ENCODE data around the gene HELZ2.
A peak's percentile ranks its signal among the peaks of the same experiment; 100 is the strongest.

Gene HELZ2

GRCh38 chr20:63549679-63550282 lies 24.3 kb downstream of the HELZ2 start:
- no peak for DNase-seq (ENCODE audit: low spot score)

- DNase-seq (ENCODE audit: low spot score) = no peak
Measured at GRCh38 chr20:63549019-63549418, 25.0 kb downstream of the HELZ2 start.

GRCh38 chr20:63548542-63548941 lies 25.5 kb downstream of the HELZ2 start:
- no peak for DNase-seq (ENCODE audit: low spot score)

GRCh38 chr20:63547725-63548480 lies 26.1 kb downstream of the HELZ2 start, which contains the start of gene SRMS:
Gene SRMS, minus strand, starts transcription at chr20:63547749. Its CDS starts 286 bp downstream, at chr20:63547463.
- no peak for DNase-seq (ENCODE audit: low spot score)

- DNase-seq (ENCODE audit: low spot score) = no peak
Measured at GRCh38 chr20:63546956-63547724, 26.9 kb downstream of the HELZ2 start.

DNA sequence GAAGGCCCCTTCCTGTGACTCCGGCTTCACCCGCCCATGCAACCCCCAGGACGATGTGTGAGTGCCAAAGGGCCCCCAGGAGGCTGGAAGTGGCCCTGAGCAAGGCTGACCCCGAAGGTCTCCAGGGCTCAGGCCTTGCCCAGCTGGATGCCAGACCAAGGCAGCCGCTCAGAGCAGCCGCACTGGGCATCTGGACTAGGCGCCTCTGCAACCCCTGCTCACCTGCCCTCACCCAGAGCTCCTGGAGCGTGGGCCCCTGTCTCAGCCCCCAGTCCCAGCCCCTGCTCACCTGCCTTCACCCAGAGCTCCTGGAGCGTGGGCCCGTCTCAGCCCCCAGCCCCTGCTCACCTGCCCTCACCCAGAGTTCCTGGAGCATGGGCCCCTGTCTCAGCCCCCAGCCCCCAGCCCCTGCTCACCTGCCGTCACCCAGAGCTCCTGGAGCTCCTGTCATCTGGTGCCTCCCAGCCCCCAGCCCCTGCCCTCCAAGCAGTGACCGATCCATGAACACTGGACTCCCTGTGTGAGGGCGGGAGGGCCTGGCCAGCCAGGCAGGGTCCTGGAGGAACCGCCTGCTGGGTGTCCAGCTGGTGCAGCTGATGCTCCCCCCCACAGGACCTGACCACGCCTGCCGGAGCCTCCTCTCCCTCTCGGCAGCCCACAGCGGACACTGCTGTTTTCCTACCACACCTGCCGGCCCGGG lies 27.6 kb downstream of the HELZ2 start:
- no peak for DNase-seq (ENCODE audit: low spot score)

DNA sequence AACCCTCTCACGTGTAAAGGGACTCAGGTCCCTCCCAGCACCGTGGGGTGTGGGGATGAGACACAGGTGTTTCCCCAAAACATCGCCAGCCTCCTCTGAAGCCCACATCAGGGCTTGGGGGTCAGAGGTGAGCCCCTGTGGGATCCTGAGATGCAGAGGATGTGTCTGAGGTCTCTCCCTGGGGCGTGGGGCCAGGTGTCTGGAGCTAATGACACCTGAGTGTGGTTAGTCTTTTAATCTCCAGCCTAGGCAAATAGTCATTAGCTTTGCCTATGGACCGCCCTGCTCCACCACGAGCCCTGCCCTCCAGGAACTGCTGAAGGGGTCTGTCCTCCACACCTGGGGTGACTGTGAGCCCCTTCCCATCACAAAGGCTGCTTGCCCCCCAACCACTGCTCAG lies 28.2 kb downstream of the HELZ2 start:
- DNase-seq (ENCODE audit: low spot score) = peak; percentile 47

GRCh38 chr20:63544958-63545516 lies 29.0 kb downstream of the HELZ2 start:
- DNase-seq (ENCODE audit: low spot score) = no peak

- no peak for DNase-seq (ENCODE audit: low spot score)
Measured at GRCh38 chr20:63544241-63544957, 29.6 kb downstream of the HELZ2 start.

- no peak for DNase-seq (ENCODE audit: low spot score)
Measured at GRCh38 chr20:63543733-63544132, 30.3 kb downstream of the HELZ2 start.

- no peak for DNase-seq (ENCODE audit: low spot score)
Measured at GRCh38 chr20:63543131-63543530, 30.9 kb downstream of the HELZ2 start.

- DNase-seq (ENCODE audit: low spot score) = peak; percentile 76
Measured at GRCh38 chr20:63542696-63543095, 31.3 kb downstream of the HELZ2 start.

DNA sequence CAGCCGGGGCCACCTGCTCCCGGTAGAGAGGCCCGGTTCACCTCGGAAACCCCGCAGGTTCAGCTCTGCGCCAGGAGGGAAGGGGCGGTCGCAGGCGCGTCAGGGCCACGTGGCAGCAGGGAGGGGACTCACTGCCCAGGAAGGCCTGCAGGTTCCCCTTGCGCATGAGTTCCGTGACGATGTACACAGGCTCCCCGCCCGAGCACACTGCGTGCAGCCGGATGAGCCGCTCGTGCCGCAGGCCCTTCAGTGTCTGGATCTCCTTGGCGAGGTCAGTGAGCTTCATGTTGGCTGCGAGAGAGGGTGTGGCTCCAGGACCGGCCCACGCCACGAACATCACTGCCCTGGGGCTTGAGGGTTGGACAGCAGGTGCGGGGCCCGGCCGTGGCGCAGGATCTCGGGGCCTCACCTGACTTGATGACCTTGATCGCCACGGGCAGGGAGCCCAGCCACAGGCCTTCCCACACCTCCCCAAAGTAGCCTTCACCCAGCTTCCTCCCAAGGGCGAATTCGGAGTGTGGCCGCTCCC lies 31.9 kb downstream of the HELZ2 start:
- DNase-seq (ENCODE audit: low spot score) = peak; percentile 36

GRCh38 chr20:63541371-63541770 lies 32.7 kb downstream of the HELZ2 start:
- DNase-seq (ENCODE audit: low spot score) = no peak

- DNase-seq (ENCODE audit: low spot score) = no peak
Measured at GRCh38 chr20:63540417-63541186, 33.4 kb downstream of the HELZ2 start.

GRCh38 chr20:63539441-63540370 lies 34.3 kb downstream of the HELZ2 start:
- no peak for DNase-seq (ENCODE audit: low spot score)

- DNase-seq (ENCODE audit: low spot score) = no peak
Measured at GRCh38 chr20:63539092-63539430, 35.0 kb downstream of the HELZ2 start.

DNA sequence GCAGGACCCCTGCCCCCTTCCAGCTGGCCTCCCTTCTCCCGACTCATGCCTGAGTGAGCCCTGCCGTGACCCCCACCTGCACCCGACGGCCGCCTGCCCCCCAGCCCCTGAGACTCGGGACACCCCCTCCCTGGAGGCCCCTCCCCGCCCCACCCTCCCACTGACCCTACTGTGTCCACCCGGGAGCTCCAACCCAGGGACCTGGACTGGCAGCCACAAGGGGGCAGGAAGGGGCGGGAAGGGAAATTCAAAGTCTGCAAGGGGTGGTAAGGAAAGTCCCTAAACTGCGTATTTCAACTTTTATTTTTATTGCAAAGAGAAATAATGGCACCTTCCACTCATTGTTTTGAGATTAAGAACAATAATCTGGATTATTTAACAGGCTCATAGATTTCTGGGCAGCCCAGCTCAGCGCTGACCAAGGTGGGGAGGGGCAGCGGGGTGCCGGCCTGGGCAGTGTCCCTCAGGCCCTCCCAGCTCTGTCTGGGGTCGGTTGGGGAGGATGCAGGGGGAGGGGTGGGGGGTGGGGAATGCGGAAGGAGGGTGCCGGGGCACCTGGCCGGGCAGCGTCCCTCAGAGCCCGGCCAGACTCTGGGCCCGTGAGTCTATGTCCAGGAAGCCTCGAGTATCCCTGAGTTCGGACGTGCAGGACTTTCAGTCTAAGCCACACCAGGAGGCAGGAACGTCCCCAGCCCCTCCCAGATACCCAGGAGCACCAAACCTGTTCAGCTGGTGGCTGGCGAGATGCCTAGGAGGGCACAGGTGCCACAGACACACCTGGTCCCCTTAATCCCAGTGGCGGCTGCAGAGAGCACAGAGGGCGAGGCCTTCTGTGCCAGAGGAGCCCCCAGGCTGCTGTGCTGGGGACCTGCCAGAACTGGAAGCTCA lies 35.6 kb downstream of the HELZ2 start:
- DNase-seq (ENCODE audit: low spot score) = no peak
